Neural cell (in vitro differentiated cells): ENCODE data around the gene LIPM.
A peak's percentile ranks its signal among the peaks of the same experiment; 100 is the strongest.

Experiments
- EP300 ChIP-seq: fragments of 450-650 bp; conservative IDR thresholded peaks from 2 replicates; pipeline ENCODE4 v1.6.1; 2014; ENCODE audit warnings: antibody characterized with exemption, mild to moderate bottlenecking, moderate library complexity; ENCODE audit not compliant: poor library complexity, severe bottlenecking
- POLR2AphosphoS5 ChIP-seq: IDR thresholded peaks from 2 replicates; pipeline ENCODE4 v1.6.1; 2012
- RAD21 ChIP-seq: fragments of 450-650 bp; conservative IDR thresholded peaks from 2 replicates; pipeline ENCODE4 v1.6.1; 2014; ENCODE audit warnings: antibody characterized with exemption, mild to moderate bottlenecking, moderate library complexity
- SMC3 ChIP-seq: fragments of 450-650 bp; conservative IDR thresholded peaks from 2 replicates; pipeline ENCODE4 v1.6.1; 2014; ENCODE audit warnings: antibody characterized with exemption, mild to moderate bottlenecking, moderate library complexity; ENCODE audit not compliant: poor library complexity
- TF ChIP-seq, protein P1 (sequence below): fragments of 450-650 bp; IDR thresholded peaks from 2 replicates; pipeline ENCODE4 v1.5.1; 2014; ENCODE audit warnings: antibody characterized with exemption, mild to moderate bottlenecking, moderate library complexity; ENCODE audit not compliant: poor library complexity, severe bottlenecking
- TF ChIP-seq, protein P2 (sequence below): IDR thresholded peaks from 2 replicates; pipeline ENCODE4 v1.6.1; 2012; ENCODE audit warnings: borderline replicate concordance

DNA sequence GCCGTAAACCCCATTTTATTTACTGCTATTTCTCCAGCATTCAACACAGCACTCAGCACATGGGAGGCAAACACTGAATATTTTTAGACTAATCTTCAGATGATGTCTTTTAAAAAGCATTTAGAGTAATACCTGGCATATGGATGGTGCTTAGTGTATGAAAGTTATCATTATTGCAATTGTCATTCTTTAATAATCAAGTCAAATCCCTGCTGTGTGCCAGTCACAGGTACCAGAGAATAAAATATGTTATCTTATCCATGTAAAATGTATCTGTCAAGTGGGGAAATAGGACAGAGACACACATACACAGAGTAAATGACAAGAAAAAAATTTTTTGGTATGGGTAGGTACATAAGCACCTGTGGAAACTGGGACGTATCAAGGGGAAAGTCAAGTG is 30.6 kb downstream of the LIPM start:
- TF ChIP-seq POLR2AphosphoS5 (peak; percentile 65), SMC3 (no peak), EP300 (peak; percentile 80), RAD21 (no peak)
- TF ChIP-seq, protein P1, sequence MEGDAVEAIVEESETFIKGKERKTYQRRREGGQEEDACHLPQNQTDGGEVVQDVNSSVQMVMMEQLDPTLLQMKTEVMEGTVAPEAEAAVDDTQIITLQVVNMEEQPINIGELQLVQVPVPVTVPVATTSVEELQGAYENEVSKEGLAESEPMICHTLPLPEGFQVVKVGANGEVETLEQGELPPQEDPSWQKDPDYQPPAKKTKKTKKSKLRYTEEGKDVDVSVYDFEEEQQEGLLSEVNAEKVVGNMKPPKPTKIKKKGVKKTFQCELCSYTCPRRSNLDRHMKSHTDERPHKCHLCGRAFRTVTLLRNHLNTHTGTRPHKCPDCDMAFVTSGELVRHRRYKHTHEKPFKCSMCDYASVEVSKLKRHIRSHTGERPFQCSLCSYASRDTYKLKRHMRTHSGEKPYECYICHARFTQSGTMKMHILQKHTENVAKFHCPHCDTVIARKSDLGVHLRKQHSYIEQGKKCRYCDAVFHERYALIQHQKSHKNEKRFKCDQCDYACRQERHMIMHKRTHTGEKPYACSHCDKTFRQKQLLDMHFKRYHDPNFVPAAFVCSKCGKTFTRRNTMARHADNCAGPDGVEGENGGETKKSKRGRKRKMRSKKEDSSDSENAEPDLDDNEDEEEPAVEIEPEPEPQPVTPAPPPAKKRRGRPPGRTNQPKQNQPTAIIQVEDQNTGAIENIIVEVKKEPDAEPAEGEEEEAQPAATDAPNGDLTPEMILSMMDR, result no peak
- TF ChIP-seq, protein P2, sequence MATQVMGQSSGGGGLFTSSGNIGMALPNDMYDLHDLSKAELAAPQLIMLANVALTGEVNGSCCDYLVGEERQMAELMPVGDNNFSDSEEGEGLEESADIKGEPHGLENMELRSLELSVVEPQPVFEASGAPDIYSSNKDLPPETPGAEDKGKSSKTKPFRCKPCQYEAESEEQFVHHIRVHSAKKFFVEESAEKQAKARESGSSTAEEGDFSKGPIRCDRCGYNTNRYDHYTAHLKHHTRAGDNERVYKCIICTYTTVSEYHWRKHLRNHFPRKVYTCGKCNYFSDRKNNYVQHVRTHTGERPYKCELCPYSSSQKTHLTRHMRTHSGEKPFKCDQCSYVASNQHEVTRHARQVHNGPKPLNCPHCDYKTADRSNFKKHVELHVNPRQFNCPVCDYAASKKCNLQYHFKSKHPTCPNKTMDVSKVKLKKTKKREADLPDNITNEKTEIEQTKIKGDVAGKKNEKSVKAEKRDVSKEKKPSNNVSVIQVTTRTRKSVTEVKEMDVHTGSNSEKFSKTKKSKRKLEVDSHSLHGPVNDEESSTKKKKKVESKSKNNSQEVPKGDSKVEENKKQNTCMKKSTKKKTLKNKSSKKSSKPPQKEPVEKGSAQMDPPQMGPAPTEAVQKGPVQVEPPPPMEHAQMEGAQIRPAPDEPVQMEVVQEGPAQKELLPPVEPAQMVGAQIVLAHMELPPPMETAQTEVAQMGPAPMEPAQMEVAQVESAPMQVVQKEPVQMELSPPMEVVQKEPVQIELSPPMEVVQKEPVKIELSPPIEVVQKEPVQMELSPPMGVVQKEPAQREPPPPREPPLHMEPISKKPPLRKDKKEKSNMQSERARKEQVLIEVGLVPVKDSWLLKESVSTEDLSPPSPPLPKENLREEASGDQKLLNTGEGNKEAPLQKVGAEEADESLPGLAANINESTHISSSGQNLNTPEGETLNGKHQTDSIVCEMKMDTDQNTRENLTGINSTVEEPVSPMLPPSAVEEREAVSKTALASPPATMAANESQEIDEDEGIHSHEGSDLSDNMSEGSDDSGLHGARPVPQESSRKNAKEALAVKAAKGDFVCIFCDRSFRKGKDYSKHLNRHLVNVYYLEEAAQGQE, result no peak
